Lung (tissue), 12 donors: Measurements from ENCODE around the gene MRPS11. TPM values are rescaled to one million over a fixed set of nuclear protein-coding genes. Genes with fewer than 3 reads are reported as not detected.
A peak's percentile ranks its signal among the peaks of the same experiment; 100 is the strongest.

Experiments
- ATAC-seq: fragments of 200-7000 bp; cut with Tn5 transposase; one replicate; pipeline ENCODE4 v1.9.1; 2020; ENCODE audit warnings: moderate number of reproducible peaks; ENCODE audit not compliant: insufficient read depth, low FRiP score
- DNase-seq, 3 donors: peaks; one replicate each; pipeline ENCODE4 v3.0.0-alpha.2; 2013 to 2017
- H3K27ac ChIP-seq, 2 donors: one replicate each; pipeline ENCODE4 v1.5.1; 2013; ENCODE audit warnings: mild to moderate bottlenecking in 2 of 2, moderate library complexity in 2 of 2, control low read depth in 1 of 2, inconsistent platforms in 1 of 2, low read depth in 1 of 2, low read length in 1 of 2
- H3K27me3 ChIP-seq, 3 donors: one replicate each; pipeline ENCODE4 v1.5.1; 2013; ENCODE audit warnings: low read length in 2 of 3; ENCODE audit not compliant: control insufficient read depth in 3 of 3, insufficient read depth in 3 of 3
- H3K36me3 ChIP-seq, 4 donors: one replicate each; pipeline ENCODE4 v1.5.1; 2013; ENCODE audit warnings: low read length in 4 of 4, mild to moderate bottlenecking in 1 of 4, moderate library complexity in 1 of 4; ENCODE audit not compliant: control insufficient read depth in 4 of 4, insufficient read depth in 4 of 4
- H3K4me1 ChIP-seq, 5 donors: one replicate each; pipeline ENCODE4 v1.5.1; 2013; ENCODE audit warnings: low read length in 5 of 5, mild to moderate bottlenecking in 2 of 5, moderate library complexity in 1 of 5; ENCODE audit not compliant: control insufficient read depth in 5 of 5, insufficient read depth in 5 of 5
- H3K4me3 ChIP-seq: one replicate; pipeline ENCODE4 v1.5.1; 2013; ENCODE audit warnings: mild to moderate bottlenecking, control low read depth, moderate library complexity
- H3K9ac ChIP-seq, 2 donors: one replicate each; pipeline ENCODE4 v1.5.1; 2013; ENCODE audit warnings: low read length in 2 of 2, control low read depth in 1 of 2; ENCODE audit not compliant: insufficient read depth in 1 of 2
- H3K9me3 ChIP-seq, 4 donors: one replicate each; pipeline ENCODE4 v1.5.1; 2013; ENCODE audit warnings: low read length in 3 of 4, mild to moderate bottlenecking in 1 of 4, moderate library complexity in 1 of 4; ENCODE audit not compliant: control insufficient read depth in 4 of 4, insufficient read depth in 3 of 4
- CTCF ChIP-seq: IDR thresholded peaks from 2 replicates; pipeline ENCODE4 v1.5.1; 2012; ENCODE audit warnings: mild to moderate bottlenecking; ENCODE audit errors: control extremely low read depth, extremely low read depth
- WGBS, 2 donors: extraction: QIAGEN DNeasy Blood & Tissue Kit; methylation state at CpG; one replicate each; pipeline ENCODE4 v1.1.7; 2013; 5-methylcytosine and 5-hydroxymethylcytosine counted together
- polyA plus RNA-seq, 2 donors: library from polyadenylated mRNA; stranded (reverse); fragments of 200-250 nt; gene quantifications; one replicate each; pipeline ENCODE4 v1.2.1, GENCODE V29; 2013
- total RNA-seq, 2 donors: library from RNA; depleted of rRNA in 1 of 2; stranded (reverse); fragments of >200 nt in 1 of 2; gene quantifications; one replicate each; pipeline ENCODE4 v1.2.1, GENCODE V29; 2014 to 2021
- donor health status: control.
- donor health status: control.
- donor health status: Bipolar disorder and iron deficiency.
- donor health status: healthy.
- donor health status: DM: yes; HTN: yes; CAD: no.

MRPS11 gene
- total and polyA plus RNA-seq, 4 donors, result 31.2 to 43.4 (median 37.6) TPM

GRCh38 chr15:88491158-88491557 lies 23.6 kb downstream of the MRPS11 start:
- Histone ChIP-seq H3K27ac (no peak overlapping the region), H3K4me1 (no peaks in the 10 kb centered on the region), H3K36me3 (no peaks in the 10 kb centered on the region), H3K9ac (no peak overlapping the region), H3K9me3 (no peaks in the 10 kb centered on the region), H3K27me3 (peaks cover 0 to 6% (median 0%) of the 10 kb centered on the region in 3 donors), H3K4me3 (no peak overlapping the region)
- WGBS, 2 donors, result 56 to 66% methylated on average over 10 of the region's 10 CpGs
- no peak for TF ChIP-seq CTCF
- DNase-seq (no peak), ATAC-seq (no peak)

GRCh38 chr15:88493844-88494243 lies 26.3 kb downstream of the MRPS11 start:
- no peak overlapping the region for H3K27ac ChIP-seq
- DNase-seq, result no peak

GRCh38 chr15:88497109-88497765 lies 29.7 kb downstream of the MRPS11 start:
- Histone ChIP-seq H3K4me3 (no peak overlapping the region), H3K4me1 (no peaks in the 10 kb centered on the region), H3K9me3 (no peaks in the 10 kb centered on the region), H3K27me3 (no peaks in the 10 kb centered on the region), H3K36me3 (no peaks in the 10 kb centered on the region), H3K9ac (no peak overlapping the region), H3K27ac (peak overlapping the region in 1 of 2 donors; percentile 4)
- ATAC-seq (no peak), DNase-seq (no peak)
- no peak for TF ChIP-seq CTCF
- 87 to 92% methylated on average over 11 of the region's 11 CpGs for WGBS, 2 donors

More at GRCh38 chr15:88493844-88494243, 26.3 kb downstream of the MRPS11 start:
- no peak overlapping the region for H3K9ac ChIP-seq
- H3K4me3 ChIP-seq, result no peak overlapping the region
- no peaks in the 10 kb centered on the region for H3K36me3 ChIP-seq
- H3K27me3 ChIP-seq, result no peaks in the 10 kb centered on the region
- ATAC-seq, result no peak
- H3K9me3 ChIP-seq, result no peaks in the 10 kb centered on the region
- WGBS, 2 donors, result 87 to 91% methylated on average over 10 of the region's 10 CpGs
- no peak for TF ChIP-seq CTCF
- no peaks in the 10 kb centered on the region for H3K4me1 ChIP-seq

- no peak overlapping the region for H3K27ac ChIP-seq
- H3K9ac ChIP-seq, result no peak overlapping the region
- no peaks in the 10 kb centered on the region for H3K4me1 ChIP-seq
- no peak for TF ChIP-seq CTCF
- 83 to 93% methylated on average over 3 of the region's 3 CpGs for WGBS, 2 donors
- H3K9me3 ChIP-seq, result no peaks in the 10 kb centered on the region
- no peak for ATAC-seq
- H3K27me3 ChIP-seq, result no peaks in the 10 kb centered on the region
- DNase-seq, result no peak
- H3K36me3 ChIP-seq, result peaks cover 0 to 6% (median 1%) of the 10 kb centered on the region in 4 donors
- no peak overlapping the region for H3K4me3 ChIP-seq
Observed at GRCh38 chr15:88498996-88499395, 31.5 kb downstream of the MRPS11 start.
